Lower lobe of right lung (tissue), 2 donors: Measurements from ENCODE around the gene CDH2. TPM values are rescaled to one million over a fixed set of nuclear protein-coding genes. Genes with fewer than 3 reads are reported as not detected.

Experiments
- ATAC-seq, 2 donors: fragments of 200-7000 bp; cut with Tn5 transposase; one replicate each; pipeline ENCODE4 v1.9.1; 2020 to 2022; ENCODE audit warnings: mild to moderate bottlenecking in 2 of 2, moderate library complexity in 2 of 2
- DNase-seq: peaks from one replicate; pipeline ENCODE4 v3.0.0-alpha.2; 2020
- H3K27ac ChIP-seq: fragments of 200-600 bp; one replicate; pipeline ENCODE4 v1.8.0; 2022
- H3K27me3 ChIP-seq: fragments of 200-600 bp; one replicate; pipeline ENCODE4 v1.8.0; 2022; ENCODE audit warnings: low read depth
- H3K36me3 ChIP-seq: fragments of 200-600 bp; one replicate; pipeline ENCODE4 v1.8.0; 2022; ENCODE audit warnings: mild to moderate bottlenecking
- H3K4me1 ChIP-seq: fragments of 200-600 bp; one replicate; pipeline ENCODE4 v1.8.0; 2022
- H3K4me3 ChIP-seq: fragments of 200-600 bp; one replicate; pipeline ENCODE4 v1.8.0; 2022; ENCODE audit warnings: mild to moderate bottlenecking
- H3K9me3 ChIP-seq: fragments of 200-600 bp; one replicate; pipeline ENCODE4 v1.8.0; 2022
- intact Hi-C: fragments of 100-400 bp; cut with DNase I; formaldehyde crosslinking; loops from one replicate; pipeline ENCODE4 v1.11.0; 2022
- total RNA-seq: library from RNA; stranded (reverse); fragmentation: NEBNext Ultra II Directional; extraction: Animal tissue kit (Norgen Biotek cat#: 25700); gene quantifications from one replicate; pipeline ENCODE4 v1.2.1, GENCODE V29; 2021
- TF ChIP-seq, protein P1 (sequence below): fragments of 200-600 bp; IDR thresholded peaks from one replicate; pipeline ENCODE4 v1.8.0; 2022; ENCODE audit warnings: antibody characterized with exemption, mild to moderate bottlenecking
- donor health status: DM: no; HTN: yes; CAD: no; lungs with severe emphysema.

Gene CDH2
- total RNA-seq, 1 donor from 2014 or later: 0.68 TPM

DNA sequence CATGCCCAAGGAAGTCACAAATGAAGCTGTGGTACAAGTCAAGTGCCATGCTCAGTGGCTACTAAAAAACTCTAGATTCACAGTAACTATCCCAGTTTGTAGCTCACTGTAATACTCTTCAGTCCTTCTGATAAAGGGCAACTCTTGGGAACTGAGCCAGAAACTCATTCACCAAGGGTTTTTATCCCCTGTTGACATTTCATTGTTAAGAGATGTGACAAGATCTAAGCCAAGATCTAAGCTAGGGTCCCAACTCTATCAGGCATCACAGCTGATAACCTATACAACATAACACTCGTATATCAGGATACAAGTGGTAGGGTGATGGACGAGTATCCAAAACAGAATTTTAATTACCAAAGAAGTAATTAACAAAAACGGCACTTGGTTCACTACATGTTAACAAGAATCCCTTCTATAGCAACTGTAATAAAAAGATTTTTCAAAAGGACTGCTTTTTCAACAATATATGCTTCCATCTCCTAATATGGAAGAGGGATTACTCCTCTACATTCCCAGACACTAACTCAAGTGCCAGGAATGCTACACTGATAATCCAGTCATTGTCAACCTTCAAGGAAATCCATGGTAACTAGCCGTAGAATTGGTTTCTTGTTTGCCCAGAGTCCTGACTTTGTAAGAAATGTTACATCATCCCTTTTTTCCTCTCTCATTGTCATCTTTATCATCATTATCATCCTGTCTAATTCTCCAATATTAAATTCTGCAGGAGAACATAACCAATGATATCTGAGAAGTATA is 111.7 kb downstream of the CDH2 start:
- H3K27me3 ChIP-seq: no peaks in the 10 kb centered on the region
- intact Hi-C loops: no loop called here
- no peaks in the 10 kb centered on the region for H3K9me3 ChIP-seq
- no peaks in the 10 kb centered on the region for H3K4me1 ChIP-seq
- no peak for ATAC-seq
- TF ChIP-seq, protein P1, sequence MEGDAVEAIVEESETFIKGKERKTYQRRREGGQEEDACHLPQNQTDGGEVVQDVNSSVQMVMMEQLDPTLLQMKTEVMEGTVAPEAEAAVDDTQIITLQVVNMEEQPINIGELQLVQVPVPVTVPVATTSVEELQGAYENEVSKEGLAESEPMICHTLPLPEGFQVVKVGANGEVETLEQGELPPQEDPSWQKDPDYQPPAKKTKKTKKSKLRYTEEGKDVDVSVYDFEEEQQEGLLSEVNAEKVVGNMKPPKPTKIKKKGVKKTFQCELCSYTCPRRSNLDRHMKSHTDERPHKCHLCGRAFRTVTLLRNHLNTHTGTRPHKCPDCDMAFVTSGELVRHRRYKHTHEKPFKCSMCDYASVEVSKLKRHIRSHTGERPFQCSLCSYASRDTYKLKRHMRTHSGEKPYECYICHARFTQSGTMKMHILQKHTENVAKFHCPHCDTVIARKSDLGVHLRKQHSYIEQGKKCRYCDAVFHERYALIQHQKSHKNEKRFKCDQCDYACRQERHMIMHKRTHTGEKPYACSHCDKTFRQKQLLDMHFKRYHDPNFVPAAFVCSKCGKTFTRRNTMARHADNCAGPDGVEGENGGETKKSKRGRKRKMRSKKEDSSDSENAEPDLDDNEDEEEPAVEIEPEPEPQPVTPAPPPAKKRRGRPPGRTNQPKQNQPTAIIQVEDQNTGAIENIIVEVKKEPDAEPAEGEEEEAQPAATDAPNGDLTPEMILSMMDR: no peak
- no peaks in the 10 kb centered on the region for H3K36me3 ChIP-seq
- H3K27ac ChIP-seq: no peak overlapping the region
- no peak for DNase-seq
- H3K4me3 ChIP-seq: no peak overlapping the region

DNA sequence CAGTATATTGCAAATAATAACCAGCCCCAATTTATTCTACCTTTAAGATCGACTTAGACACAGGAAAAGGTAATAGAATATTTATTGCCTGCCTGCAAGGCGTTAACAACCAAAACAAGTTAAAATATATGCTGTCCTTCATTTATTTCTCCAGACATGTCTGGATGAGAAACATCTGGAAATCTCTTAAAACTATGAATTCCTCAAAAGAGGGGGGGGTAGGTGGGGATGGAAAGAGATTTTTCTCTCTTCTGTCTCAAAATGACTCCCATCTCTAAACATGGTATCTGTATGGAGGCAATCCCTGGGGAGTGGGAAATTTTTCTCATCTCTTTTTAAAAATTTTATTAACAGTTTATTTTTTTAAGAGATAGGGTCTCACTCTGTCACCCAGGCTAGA is 113.0 kb downstream of the CDH2 start:
- intact Hi-C loops: no loop called here
- H3K4me3 ChIP-seq: no peak overlapping the region
- no peak overlapping the region for H3K27ac ChIP-seq
- TF ChIP-seq, protein P1: no peak
- no peaks in the 10 kb centered on the region for H3K27me3 ChIP-seq
- no peaks in the 10 kb centered on the region for H3K36me3 ChIP-seq
- DNase-seq (no peak), ATAC-seq (no peak)
- no peaks in the 10 kb centered on the region for H3K9me3 ChIP-seq
- H3K4me1 ChIP-seq: no peaks in the 10 kb centered on the region

DNA sequence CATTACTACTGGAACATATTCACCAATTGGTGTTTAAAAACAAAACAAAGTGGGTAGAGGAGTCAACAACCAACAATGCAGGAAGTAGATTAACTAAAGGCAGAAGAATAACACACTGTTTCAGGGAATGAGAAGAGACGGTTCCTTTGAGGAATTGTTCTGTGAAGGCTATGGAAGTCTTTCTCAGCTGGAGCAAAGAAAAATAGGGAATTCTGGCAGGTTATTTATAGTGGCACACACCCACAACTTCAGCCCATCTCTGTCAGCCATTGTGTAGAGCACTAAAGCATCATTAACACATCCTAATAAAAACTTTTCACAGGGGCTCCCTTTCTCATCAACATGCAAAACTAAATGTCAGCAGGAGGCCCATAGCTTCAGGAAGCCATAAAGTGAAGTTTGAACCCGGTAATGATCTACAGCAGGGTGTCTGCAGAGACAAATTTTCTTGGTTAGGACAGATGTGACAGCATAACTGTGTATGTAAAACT is 113.6 kb downstream of the CDH2 start:
- TF ChIP-seq, protein P1: no peak

DNA sequence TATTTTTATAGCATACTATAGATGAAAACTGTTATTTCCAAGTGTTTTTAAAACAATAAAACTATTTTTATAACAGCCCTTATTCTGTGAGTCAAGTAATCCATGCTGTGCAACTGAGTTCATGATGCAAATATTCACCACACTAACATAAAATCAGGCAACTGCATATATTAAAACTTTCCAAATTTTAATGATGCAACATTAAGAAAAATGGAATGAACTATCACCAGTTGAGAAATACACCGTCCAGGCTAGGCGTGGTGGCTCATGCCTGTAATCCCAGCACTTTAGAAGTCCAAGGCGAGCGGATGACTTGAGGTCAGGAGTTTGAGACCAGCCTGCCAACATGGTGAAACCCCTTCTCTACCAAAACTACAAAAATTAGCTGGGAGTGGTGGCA is 114.5 kb downstream of the CDH2 start:
- no peaks in the 10 kb centered on the region for H3K36me3 ChIP-seq
- no peaks in the 10 kb centered on the region for H3K9me3 ChIP-seq
- no peaks in the 10 kb centered on the region for H3K4me1 ChIP-seq
- H3K27me3 ChIP-seq: no peaks in the 10 kb centered on the region
- ATAC-seq (no peak), DNase-seq (no peak)
- H3K4me3 ChIP-seq: no peak overlapping the region
- intact Hi-C loops: no loop called here
- H3K27ac ChIP-seq: no peak overlapping the region
- TF ChIP-seq, protein P1: no peak

More for the DNA sequence above, 113.6 kb downstream of the CDH2 start:
- intact Hi-C loops: no loop called here
- Histone ChIP-seq H3K36me3 (no peaks in the 10 kb centered on the region), H3K4me3 (no peak overlapping the region), H3K4me1 (no peaks in the 10 kb centered on the region), H3K27ac (no peak overlapping the region), H3K27me3 (no peaks in the 10 kb centered on the region), H3K9me3 (no peaks in the 10 kb centered on the region)
- ATAC-seq (no peak), DNase-seq (no peak)

DNA sequence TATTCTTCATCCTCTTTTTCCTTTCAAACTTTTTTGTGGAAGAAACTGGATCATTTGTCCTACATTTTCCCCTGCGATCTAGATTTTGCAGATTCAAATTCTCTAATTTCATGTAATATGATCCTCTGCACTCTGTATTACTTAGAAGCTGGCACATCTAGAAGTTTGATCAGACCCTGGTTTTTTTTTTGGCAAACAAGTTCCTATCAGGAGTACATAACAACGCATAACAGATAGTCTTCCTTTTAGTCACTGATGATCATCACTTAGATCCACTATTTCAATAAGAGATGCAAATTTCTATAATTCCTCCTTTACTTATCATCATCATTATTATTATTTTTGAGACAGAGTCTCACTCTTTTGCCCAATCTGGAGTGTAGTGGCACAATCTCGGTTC is 117.1 kb downstream of the CDH2 start:
- intact Hi-C loops: no loop called here
- H3K9me3 ChIP-seq: no peaks in the 10 kb centered on the region
- no peak overlapping the region for H3K4me3 ChIP-seq
- TF ChIP-seq, protein P1: no peak
- ATAC-seq: no peak
- DNase-seq: no peak
- no peaks in the 10 kb centered on the region for H3K4me1 ChIP-seq
- H3K36me3 ChIP-seq: no peaks in the 10 kb centered on the region
- no peaks in the 10 kb centered on the region for H3K27me3 ChIP-seq
- no peak overlapping the region for H3K27ac ChIP-seq
